Tibial artery (tissue), 4 donors: Measurements from ENCODE around the gene SREBF1.

Source experiments
- DNase-seq, 2 donors: peaks; one replicate each; pipeline ENCODE4 v3.0.0-alpha.2; 2019
- H3K27ac ChIP-seq, 2 donors: fragments of 200-600 bp; sonication (generic) in 1 of 2; 1 replicate in 1 of 2; 2 replicates in 1 of 2; pipeline ENCODE4 v1.5.1; 2018 to 2019; ENCODE audit warnings: mild to moderate bottlenecking in 1 of 2
- H3K27me3 ChIP-seq, 2 donors: fragments of 200-600 bp; sonication (generic) in 1 of 2; one replicate each; pipeline versions ENCODE4 v1.5.1 to v1.6.0; 2016 to 2019
- H3K36me3 ChIP-seq, 3 donors: fragments of 200-600 bp; sonication (generic) in 2 of 3; one replicate each; pipeline ENCODE4 v1.5.1; 2016 to 2019; ENCODE audit warnings: mild to moderate bottlenecking in 2 of 3
- H3K4me1 ChIP-seq, 4 donors: fragments of 200-600 bp; sonication (generic) in 2 of 4; 1 replicate in 3 of 4; 2 replicates in 1 of 4; pipeline ENCODE4 v1.5.1; 2016 to 2019
- H3K4me3 ChIP-seq, 2 donors: fragments of 200-600 bp; sonication (generic) in 1 of 2; 1 replicate in 1 of 2; 2 replicates in 1 of 2; pipeline ENCODE4 v1.5.1; 2018 to 2019; ENCODE audit warnings: mild to moderate bottlenecking in 2 of 2
- H3K9me3 ChIP-seq, 3 donors: fragments of 200-600 bp; sonication (generic) in 1 of 3; one replicate each; pipeline ENCODE4 v1.5.1; 2016 to 2019
- CTCF ChIP-seq, 2 experiments: fragments of 200-600 bp in 1 of 2; fragments of 450-650 bp in 1 of 2; IDR thresholded peaks; one replicate each; pipeline ENCODE4 v1.5.1; 2017 to 2019; ENCODE audit warnings: antibody characterized with exemption in 2 of 2, mild to moderate bottlenecking in 1 of 2, moderate library complexity in 1 of 2
- intact Hi-C: fragments of 100-400 bp; cut with DNase I; formaldehyde crosslinking; loops from one replicate; pipeline ENCODE4 v1.15.0; 2023; ENCODE audit warnings: low total_unique reads

The SREBF1 gene

GRCh38 chr17:17820463-17821158 lies 16.2 kb downstream of the SREBF1 start:
- Histone ChIP-seq H3K9me3 (no peaks in the 10 kb centered on the region), H3K27ac (no peak overlapping the region), H3K27me3 (no peaks in the 10 kb centered on the region), H3K36me3 (peaks cover 17 to 53% (median 28%) of the 10 kb centered on the region in 3 donors), H3K4me1 (peaks cover under 1 to 73% (median 53%) of the 10 kb centered on the region in 4 donors), H3K4me3 (no peak overlapping the region)
- no peak for TF ChIP-seq CTCF (IDR thresholded peaks at IDR 0.05)
- no peak for DNase-seq
- intact Hi-C loops, result no loop called here

- no peak for TF ChIP-seq CTCF (IDR thresholded peaks at IDR 0.05)
- Histone ChIP-seq H3K4me3 (no peak overlapping the region), H3K36me3 (peaks cover 17 to 58% (median 28%) of the 10 kb centered on the region in 3 donors), H3K27me3 (no peaks in the 10 kb centered on the region), H3K9me3 (no peaks in the 10 kb centered on the region), H3K4me1 (peaks cover 0 to 74% (median 55%) of the 10 kb centered on the region in 4 donors), H3K27ac (no peak overlapping the region)
- intact Hi-C loops, result no loop called here
- DNase-seq, result no peak
Measured at GRCh38 chr17:17820046-17820445, 16.7 kb downstream of the SREBF1 start.

- TF ChIP-seq CTCF (IDR thresholded peaks at IDR 0.05), result no peak
- H3K4me1 ChIP-seq, result peaks cover 0 to 74% (median 53%) of the 10 kb centered on the region in 4 donors
- intact Hi-C loops, result no loop called here
- H3K36me3 ChIP-seq, result peaks cover 19 to 63% (median 32%) of the 10 kb centered on the region in 3 donors
- H3K27me3 ChIP-seq, result no peaks in the 10 kb centered on the region
- H3K27ac ChIP-seq, result no peak overlapping the region
- DNase-seq, result peak in 1 of 2 donors; percentile 68
- no peaks in the 10 kb centered on the region for H3K9me3 ChIP-seq
- H3K4me3 ChIP-seq, result no peak overlapping the region
Measured at GRCh38 chr17:17819561-17819995, 17.2 kb downstream of the SREBF1 start.

- Histone ChIP-seq H3K36me3 (peaks cover 24 to 68% (median 36%) of the 10 kb centered on the region in 3 donors), H3K9me3 (no peaks in the 10 kb centered on the region), H3K27me3 (no peaks in the 10 kb centered on the region), H3K27ac (no peak overlapping the region), H3K4me1 (peaks cover 0 to 73% (median 51%) of the 10 kb centered on the region in 4 donors), H3K4me3 (no peak overlapping the region)
- no peak for TF ChIP-seq CTCF (IDR thresholded peaks at IDR 0.05)
- DNase-seq, result no peak
- intact Hi-C loops, result no loop called here
Measured at GRCh38 chr17:17819111-17819510, 17.7 kb downstream of the SREBF1 start.

- peaks cover 32 to 78% (median 46%) of the 10 kb centered on the region in 3 donors for H3K36me3 ChIP-seq
- intact Hi-C loops, result no loop called here
- no peak for TF ChIP-seq CTCF (IDR thresholded peaks at IDR 0.05)
- peak overlapping the region in 1 of 2 donors; percentile 38 for H3K27ac ChIP-seq
- no peaks in the 10 kb centered on the region for H3K9me3 ChIP-seq
- DNase-seq, result no peak
- peaks cover 0 to 76% (median 44%) of the 10 kb centered on the region in 4 donors for H3K4me1 ChIP-seq
- no peak overlapping the region for H3K4me3 ChIP-seq
- H3K27me3 ChIP-seq, result no peaks in the 10 kb centered on the region
Measured at GRCh38 chr17:17818088-17818526, 18.7 kb downstream of the SREBF1 start.
